Lower leg skin (tissue), 3 donors: ENCODE data around the gene RPL7L1.

Experiments
- POLR2A ChIP-seq, 2 donors: fragments of 450-650 bp; IDR thresholded peaks; one replicate each; pipeline ENCODE4 v1.6.1; 2016 to 2017; ENCODE audit warnings: antibody characterized with exemption in 2 of 2, mild to moderate bottlenecking in 1 of 2, moderate library complexity in 1 of 2
- TF ChIP-seq, protein P1 (sequence below), 3 donors: fragments of 450-650 bp; IDR thresholded peaks; one replicate each; pipeline ENCODE4 v1.5.1; 2016; ENCODE audit warnings: antibody characterized with exemption in 3 of 3, mild to moderate bottlenecking in 3 of 3, moderate library complexity in 2 of 3

DNA sequence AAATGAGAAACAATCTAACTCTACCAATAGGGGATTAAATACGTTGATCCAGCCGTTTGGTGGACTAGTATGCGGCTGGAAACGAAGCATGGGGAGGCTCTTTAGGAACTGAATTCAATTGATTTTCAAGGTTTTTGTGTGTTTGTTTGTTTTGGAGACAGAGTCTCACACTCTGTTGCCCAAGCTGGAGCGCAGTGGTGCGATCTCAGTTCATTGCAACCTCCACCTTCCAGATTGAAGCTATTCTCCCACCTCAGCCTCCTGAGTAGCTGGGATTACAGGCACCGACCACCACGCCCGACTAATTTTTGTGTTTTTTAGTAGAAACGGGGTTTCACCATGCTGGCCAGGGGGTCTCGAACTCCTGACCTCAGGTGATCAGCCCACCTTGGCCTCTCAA lies 57.0 kb downstream of the RPL7L1 start:
- TF ChIP-seq, protein P1, sequence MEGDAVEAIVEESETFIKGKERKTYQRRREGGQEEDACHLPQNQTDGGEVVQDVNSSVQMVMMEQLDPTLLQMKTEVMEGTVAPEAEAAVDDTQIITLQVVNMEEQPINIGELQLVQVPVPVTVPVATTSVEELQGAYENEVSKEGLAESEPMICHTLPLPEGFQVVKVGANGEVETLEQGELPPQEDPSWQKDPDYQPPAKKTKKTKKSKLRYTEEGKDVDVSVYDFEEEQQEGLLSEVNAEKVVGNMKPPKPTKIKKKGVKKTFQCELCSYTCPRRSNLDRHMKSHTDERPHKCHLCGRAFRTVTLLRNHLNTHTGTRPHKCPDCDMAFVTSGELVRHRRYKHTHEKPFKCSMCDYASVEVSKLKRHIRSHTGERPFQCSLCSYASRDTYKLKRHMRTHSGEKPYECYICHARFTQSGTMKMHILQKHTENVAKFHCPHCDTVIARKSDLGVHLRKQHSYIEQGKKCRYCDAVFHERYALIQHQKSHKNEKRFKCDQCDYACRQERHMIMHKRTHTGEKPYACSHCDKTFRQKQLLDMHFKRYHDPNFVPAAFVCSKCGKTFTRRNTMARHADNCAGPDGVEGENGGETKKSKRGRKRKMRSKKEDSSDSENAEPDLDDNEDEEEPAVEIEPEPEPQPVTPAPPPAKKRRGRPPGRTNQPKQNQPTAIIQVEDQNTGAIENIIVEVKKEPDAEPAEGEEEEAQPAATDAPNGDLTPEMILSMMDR (IDR thresholded peaks at IDR 0.05), result no peak
- no peak for TF ChIP-seq POLR2A (IDR thresholded peaks at IDR 0.05)
